WTC11 (cell line): ENCODE results near the gene HSPA1B.

Experiments used
- USF1 ChIP-seq: sonication (generic); formaldehyde crosslinking; IDR thresholded peaks from 2 replicates; pipeline ENCODE4 v1.8.0; 2022; ENCODE audit warnings: mild to moderate bottlenecking, missing genetic modification reagents
- ZNF416 ChIP-seq: fragments of 250-450 bp; sonication (Bioruptor Pico); IDR thresholded peaks from 2 replicates; pipeline ENCODE4 v1.9.0; 2021; ENCODE audit warnings: mild to moderate bottlenecking, inconsistent platforms

DNA sequence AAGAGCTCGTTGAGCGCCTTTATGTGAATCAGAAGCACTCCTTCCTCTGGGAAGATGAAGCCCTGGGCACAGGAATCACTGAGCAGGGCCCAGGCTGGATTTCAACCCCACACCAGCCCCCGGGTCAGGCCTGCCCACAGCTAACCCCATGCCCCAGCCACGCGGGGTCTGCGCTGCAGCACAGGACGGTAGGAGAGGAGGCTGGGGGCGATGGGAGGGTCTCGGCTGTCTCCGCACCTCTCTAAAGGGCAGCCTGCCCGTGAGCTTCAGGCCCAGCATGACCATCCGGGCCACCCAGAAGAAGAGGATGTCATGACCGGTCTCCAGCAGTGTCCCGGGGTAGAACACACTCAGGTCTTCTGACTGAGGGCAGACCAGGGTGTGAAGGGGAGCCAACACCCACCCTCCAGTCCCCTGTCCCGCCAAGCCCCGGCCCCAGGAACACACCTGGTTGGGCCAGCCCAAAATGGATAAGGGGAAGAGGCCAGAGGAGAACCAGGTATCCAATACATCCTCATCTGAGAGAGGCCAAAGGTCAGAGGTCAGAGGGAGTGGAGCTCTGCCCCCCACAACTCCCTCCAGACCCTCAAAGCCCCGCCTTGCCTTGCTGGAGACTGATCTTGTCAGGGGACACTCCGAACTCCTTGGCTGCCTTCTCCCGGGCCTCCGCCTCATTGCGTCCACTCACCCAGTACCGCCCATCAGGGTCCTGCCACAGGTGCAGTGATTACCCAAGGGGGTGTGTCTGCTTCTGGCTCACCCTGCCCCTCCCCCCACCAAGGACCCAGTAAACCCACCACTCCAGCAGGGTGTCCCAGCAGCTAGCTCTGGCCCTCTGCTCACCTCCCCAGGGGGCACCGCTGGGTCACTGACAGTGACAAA lies 46.1 kb upstream of the HSPA1B start:
- TF ChIP-seq USF1 (CRISPR knock-in tag) = no peak
- no peak for TF ChIP-seq ZNF416 (CRISPR knock-in tag)
